Nephron (organoid): ENCODE results near the gene POLR1A.

Experiments
- H3K27ac Mint-ChIP-seq, 3 experiments: 2 replicates each; pipeline ENCODE4 v1.8.0; 2020; ENCODE audit warnings: mixed read lengths in 3 of 3, mild to moderate bottlenecking in 2 of 3, moderate library complexity in 1 of 3
- H3K27me3 Mint-ChIP-seq: 2 replicates; pipeline ENCODE4 v1.8.0; 2021; ENCODE audit warnings: low read depth, mild to moderate bottlenecking, moderate library complexity, mixed read lengths
- H3K36me3 Mint-ChIP-seq: 2 replicates; pipeline ENCODE4 v1.8.0; 2020; ENCODE audit warnings: low read depth, mixed read lengths
- H3K4me1 Mint-ChIP-seq: 2 replicates; pipeline ENCODE4 v1.8.0; 2020; ENCODE audit warnings: mixed read lengths
- H3K4me3 Mint-ChIP-seq, 3 experiments: 2 replicates each; pipeline ENCODE4 v1.8.0; 2020; ENCODE audit warnings: mild to moderate bottlenecking in 3 of 3, mixed read lengths in 3 of 3, moderate library complexity in 2 of 3
- H3K9me3 Mint-ChIP-seq: 2 replicates; pipeline ENCODE4 v1.8.0; 2020; ENCODE audit warnings: mixed read lengths
- TF ChIP-seq, protein P1 (sequence below), 3 experiments: fragments of 200-600 bp; sonication (generic); IDR thresholded peaks; one replicate each; pipeline ENCODE4 v1.5.0; 2021; ENCODE audit warnings: antibody characterized with exemption in 3 of 3; ENCODE audit not compliant: unreplicated experiment in 3 of 3

POLR1A gene

GRCh38 chr2:86049529-86049928, 56.2 kb downstream of the POLR1A start:
- H3K4me3 Mint-ChIP-seq = no peak overlapping the region
- H3K36me3 Mint-ChIP-seq = peaks cover 59% of the 10 kb centered on the region
- H3K27ac Mint-ChIP-seq = no peak overlapping the region
- no peaks in the 10 kb centered on the region for H3K9me3 Mint-ChIP-seq
- TF ChIP-seq, protein P1, sequence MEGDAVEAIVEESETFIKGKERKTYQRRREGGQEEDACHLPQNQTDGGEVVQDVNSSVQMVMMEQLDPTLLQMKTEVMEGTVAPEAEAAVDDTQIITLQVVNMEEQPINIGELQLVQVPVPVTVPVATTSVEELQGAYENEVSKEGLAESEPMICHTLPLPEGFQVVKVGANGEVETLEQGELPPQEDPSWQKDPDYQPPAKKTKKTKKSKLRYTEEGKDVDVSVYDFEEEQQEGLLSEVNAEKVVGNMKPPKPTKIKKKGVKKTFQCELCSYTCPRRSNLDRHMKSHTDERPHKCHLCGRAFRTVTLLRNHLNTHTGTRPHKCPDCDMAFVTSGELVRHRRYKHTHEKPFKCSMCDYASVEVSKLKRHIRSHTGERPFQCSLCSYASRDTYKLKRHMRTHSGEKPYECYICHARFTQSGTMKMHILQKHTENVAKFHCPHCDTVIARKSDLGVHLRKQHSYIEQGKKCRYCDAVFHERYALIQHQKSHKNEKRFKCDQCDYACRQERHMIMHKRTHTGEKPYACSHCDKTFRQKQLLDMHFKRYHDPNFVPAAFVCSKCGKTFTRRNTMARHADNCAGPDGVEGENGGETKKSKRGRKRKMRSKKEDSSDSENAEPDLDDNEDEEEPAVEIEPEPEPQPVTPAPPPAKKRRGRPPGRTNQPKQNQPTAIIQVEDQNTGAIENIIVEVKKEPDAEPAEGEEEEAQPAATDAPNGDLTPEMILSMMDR (IDR thresholded peaks at IDR 0.05; ENCODE audit: unreplicated experiment in 3 of 3) = no peak
- peaks cover 6% of the 10 kb centered on the region for H3K4me1 Mint-ChIP-seq
- H3K27me3 Mint-ChIP-seq = no peaks in the 10 kb centered on the region

- Mint-ChIP-seq H3K27ac (no peak overlapping the region), H3K9me3 (no peaks in the 10 kb centered on the region), H3K36me3 (peaks cover 57% of the 10 kb centered on the region), H3K27me3 (no peaks in the 10 kb centered on the region), H3K4me3 (no peak overlapping the region), H3K4me1 (peaks cover 4% of the 10 kb centered on the region)
- TF ChIP-seq, protein P1 (IDR thresholded peaks at IDR 0.05; ENCODE audit: unreplicated experiment in 3 of 3) = no peak
These were observed 56.8 kb downstream of the POLR1A start for GRCh38 chr2:86048888-86049287.

DNA sequence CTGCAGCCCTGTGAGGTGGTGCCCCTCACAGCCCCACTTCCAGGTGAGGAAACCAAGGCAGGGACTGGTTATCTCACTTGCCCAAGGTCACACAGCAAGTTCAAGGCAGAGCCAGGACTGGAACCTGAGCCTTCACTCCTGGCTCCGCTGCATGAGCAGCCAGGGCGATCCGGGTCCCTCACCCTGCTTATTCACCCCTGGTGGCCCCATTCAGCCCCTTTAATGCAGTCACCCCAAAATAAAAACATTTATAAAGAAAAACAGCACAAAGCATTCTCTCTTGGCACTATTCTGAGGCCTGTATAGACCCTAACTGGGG, 57.3 kb downstream of the POLR1A start:
- no peak overlapping the region for H3K4me3 Mint-ChIP-seq
- TF ChIP-seq, protein P1 (IDR thresholded peaks at IDR 0.05; ENCODE audit: unreplicated experiment in 3 of 3) = no peak
- peaks cover 57% of the 10 kb centered on the region for H3K36me3 Mint-ChIP-seq
- H3K4me1 Mint-ChIP-seq = peaks cover 4% of the 10 kb centered on the region
- H3K27me3 Mint-ChIP-seq = no peaks in the 10 kb centered on the region
- H3K9me3 Mint-ChIP-seq = no peaks in the 10 kb centered on the region
- H3K27ac Mint-ChIP-seq = no peak overlapping the region

- no peaks in the 10 kb centered on the region for H3K27me3 Mint-ChIP-seq
- no peak overlapping the region for H3K27ac Mint-ChIP-seq
- peaks cover 58% of the 10 kb centered on the region for H3K36me3 Mint-ChIP-seq
- peaks cover 4% of the 10 kb centered on the region for H3K4me1 Mint-ChIP-seq
- no peak overlapping the region for H3K4me3 Mint-ChIP-seq
- TF ChIP-seq, protein P1 (IDR thresholded peaks at IDR 0.05; ENCODE audit: unreplicated experiment in 3 of 3) = no peak
- H3K9me3 Mint-ChIP-seq = no peaks in the 10 kb centered on the region
These were observed 57.9 kb downstream of the POLR1A start for GRCh38 chr2:86047575-86048382.

DNA sequence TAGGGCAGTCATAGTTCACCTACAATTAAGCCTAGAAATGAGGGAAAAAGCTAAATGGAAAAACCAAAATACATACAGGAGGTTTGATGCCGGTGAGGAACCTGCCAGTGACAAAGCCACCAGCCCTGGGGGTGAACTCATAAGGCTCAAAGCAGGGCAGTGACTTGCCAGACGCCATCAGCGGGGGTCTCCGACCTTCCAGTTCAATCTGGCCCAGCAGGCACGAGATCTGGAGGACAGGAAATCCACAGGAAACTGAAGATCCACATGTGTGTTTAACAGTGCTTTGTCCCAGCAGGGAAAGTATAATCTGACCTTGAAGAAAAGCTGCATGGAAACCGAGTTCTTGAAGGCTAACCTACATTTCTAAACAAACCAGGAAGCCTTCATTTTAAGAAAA, 60.1 kb downstream of the POLR1A start:
- Mint-ChIP-seq H3K4me3 (no peak overlapping the region), H3K36me3 (peaks cover 70% of the 10 kb centered on the region), H3K27me3 (no peaks in the 10 kb centered on the region), H3K27ac (no peak overlapping the region), H3K9me3 (no peaks in the 10 kb centered on the region), H3K4me1 (peaks cover 20% of the 10 kb centered on the region)
- TF ChIP-seq, protein P1 (IDR thresholded peaks at IDR 0.05; ENCODE audit: unreplicated experiment in 3 of 3) = no peak

DNA sequence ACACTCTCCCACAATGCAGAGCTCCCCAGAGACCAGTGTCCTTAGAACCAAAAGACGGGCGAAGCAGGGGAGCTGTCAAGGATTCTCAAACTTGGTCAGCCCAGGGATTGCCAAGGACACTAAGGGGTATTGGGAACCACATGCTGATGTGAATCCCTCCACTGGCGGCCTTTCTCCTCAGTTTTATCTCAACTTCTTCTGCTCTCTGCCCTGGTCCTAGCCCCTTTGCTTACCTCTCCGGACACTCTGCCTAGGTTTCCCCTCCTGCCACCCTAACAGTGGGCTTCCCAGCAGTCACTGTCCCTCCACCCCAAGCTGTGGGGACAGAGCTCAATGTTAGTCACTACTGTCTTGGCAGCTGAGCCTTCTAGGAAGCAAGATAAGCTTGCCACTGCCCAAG, 61.1 kb downstream of the POLR1A start:
- H3K27ac Mint-ChIP-seq = no peak overlapping the region
- H3K4me1 Mint-ChIP-seq = peaks cover 24% of the 10 kb centered on the region
- no peak overlapping the region for H3K4me3 Mint-ChIP-seq
- peaks cover 75% of the 10 kb centered on the region for H3K36me3 Mint-ChIP-seq
- H3K27me3 Mint-ChIP-seq = no peaks in the 10 kb centered on the region
- H3K9me3 Mint-ChIP-seq = no peaks in the 10 kb centered on the region
- TF ChIP-seq, protein P1 (IDR thresholded peaks at IDR 0.05; ENCODE audit: unreplicated experiment in 3 of 3) = no peak
